Cardiac muscle cell (in vitro differentiated cells and primary cell): ENCODE results near the gene RPL37A. TPM values are rescaled to one million over a fixed set of nuclear protein-coding genes. Genes with fewer than 3 reads are reported as not detected.

Experiments used
- DNase-seq, 2 donors: peaks; one replicate each; pipeline versions ENCODE4 v3.0.0 to v3.0.0-alpha.2; 2010 to 2017; ENCODE audit warnings: low read depth in 1 of 2, low spot score in 1 of 2
- H3K27ac ChIP-seq: fragments of 200-600 bp; sonication (generic); 2 replicates; pipeline ENCODE4 v1.5.1; 2016
- H3K27me3 ChIP-seq: fragments of 200-600 bp; sonication (generic); 2 replicates; pipeline ENCODE4 v1.6.0; 2016; ENCODE audit warnings: control low read depth
- H3K36me3 ChIP-seq: fragments of 200-600 bp; sonication (generic); 2 replicates; pipeline ENCODE4 v1.5.1; 2016; ENCODE audit warnings: control low read depth
- H3K4me1 ChIP-seq: fragments of 200-600 bp; sonication (generic); 2 replicates; pipeline ENCODE4 v1.8.1; 2017; ENCODE audit warnings: low read depth, mild to moderate bottlenecking, mixed run types
- H3K4me3 ChIP-seq: fragments of 200-600 bp; sonication (generic); 2 replicates; pipeline ENCODE4 v1.5.1; 2016; ENCODE audit warnings: mild to moderate bottlenecking
- H3K9me3 ChIP-seq: fragments of 200-600 bp; sonication (generic); 2 replicates; pipeline ENCODE4 v1.5.1; 2017; ENCODE audit warnings: low read depth, mild to moderate bottlenecking, control low read depth
- polyA plus RNA-seq: library from polyadenylated mRNA; unstranded; fragments of >200 nt; fragmentation: Nextera tagmentation; extraction: Ambion mirVana; gene quantifications from 2 replicates; pipeline ENCODE4 v1.2.1, GENCODE V29; 2016
- total RNA-seq: library from RNA; depleted of rRNA; stranded (reverse); fragments of >200 nt; gene quantifications from 2 replicates; pipeline ENCODE4 v1.2.3, GENCODE V29; 2016
- TF ChIP-seq, protein P1 (sequence below): IDR thresholded peaks from 2 replicates; pipeline ENCODE4 v1.5.1; 2012; ENCODE audit warnings: low read depth, mild to moderate bottlenecking, low read length

The RPL37A gene
- total and polyA plus RNA-seq, 2 experiments from 2014 or later: 685 to 1,245 TPM

DNA sequence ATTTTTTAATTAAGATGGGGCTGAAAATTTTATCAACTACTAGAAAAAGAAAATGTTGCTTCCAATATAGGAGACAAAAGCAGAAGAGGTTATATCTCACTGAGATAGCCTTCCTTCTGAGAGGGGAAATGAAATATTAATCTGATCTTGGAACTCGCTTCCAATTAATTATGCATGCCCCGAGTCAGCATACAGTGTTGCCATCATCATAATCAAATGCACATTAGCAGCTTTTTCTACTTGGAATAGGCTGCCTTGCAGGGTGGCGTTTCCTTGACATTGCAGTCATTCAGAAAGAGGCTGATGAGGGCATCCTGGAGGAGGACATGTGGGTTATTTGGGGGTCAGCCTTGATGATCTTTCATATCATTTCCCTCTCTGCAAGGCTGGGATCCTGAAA is 18.4 kb upstream of the RPL37A start:
- no peak for DNase-seq
- Histone ChIP-seq H3K4me3 (no peak overlapping the region), H3K4me1 (no peaks in the 10 kb centered on the region), H3K27me3 (no peaks in the 10 kb centered on the region), H3K27ac (no peak overlapping the region), H3K36me3 (peaks cover 4% of the 10 kb centered on the region), H3K9me3 (no peaks in the 10 kb centered on the region)
- TF ChIP-seq, protein P1, sequence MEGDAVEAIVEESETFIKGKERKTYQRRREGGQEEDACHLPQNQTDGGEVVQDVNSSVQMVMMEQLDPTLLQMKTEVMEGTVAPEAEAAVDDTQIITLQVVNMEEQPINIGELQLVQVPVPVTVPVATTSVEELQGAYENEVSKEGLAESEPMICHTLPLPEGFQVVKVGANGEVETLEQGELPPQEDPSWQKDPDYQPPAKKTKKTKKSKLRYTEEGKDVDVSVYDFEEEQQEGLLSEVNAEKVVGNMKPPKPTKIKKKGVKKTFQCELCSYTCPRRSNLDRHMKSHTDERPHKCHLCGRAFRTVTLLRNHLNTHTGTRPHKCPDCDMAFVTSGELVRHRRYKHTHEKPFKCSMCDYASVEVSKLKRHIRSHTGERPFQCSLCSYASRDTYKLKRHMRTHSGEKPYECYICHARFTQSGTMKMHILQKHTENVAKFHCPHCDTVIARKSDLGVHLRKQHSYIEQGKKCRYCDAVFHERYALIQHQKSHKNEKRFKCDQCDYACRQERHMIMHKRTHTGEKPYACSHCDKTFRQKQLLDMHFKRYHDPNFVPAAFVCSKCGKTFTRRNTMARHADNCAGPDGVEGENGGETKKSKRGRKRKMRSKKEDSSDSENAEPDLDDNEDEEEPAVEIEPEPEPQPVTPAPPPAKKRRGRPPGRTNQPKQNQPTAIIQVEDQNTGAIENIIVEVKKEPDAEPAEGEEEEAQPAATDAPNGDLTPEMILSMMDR: no peak

- no peaks in the 10 kb centered on the region for H3K27me3 ChIP-seq
- no peak for DNase-seq
- no peaks in the 10 kb centered on the region for H3K9me3 ChIP-seq
- no peak overlapping the region for H3K4me3 ChIP-seq
- no peaks in the 10 kb centered on the region for H3K4me1 ChIP-seq
- peaks cover 4% of the 10 kb centered on the region for H3K36me3 ChIP-seq
- TF ChIP-seq, protein P1: no peak
- no peak overlapping the region for H3K27ac ChIP-seq
Observed at GRCh38 chr2:216482640-216483039, 16.0 kb upstream of the RPL37A start.

GRCh38 chr2:216485237-216485636 is 13.4 kb upstream of the RPL37A start:
- H3K27ac ChIP-seq: no peak overlapping the region
- H3K4me3 ChIP-seq: no peak overlapping the region
- no peak for DNase-seq
- peaks cover 4% of the 10 kb centered on the region for H3K36me3 ChIP-seq
- TF ChIP-seq, protein P1: no peak
- H3K9me3 ChIP-seq: no peaks in the 10 kb centered on the region
- no peaks in the 10 kb centered on the region for H3K4me1 ChIP-seq
- no peaks in the 10 kb centered on the region for H3K27me3 ChIP-seq

- Histone ChIP-seq H3K4me1 (no peaks in the 10 kb centered on the region), H3K9me3 (no peaks in the 10 kb centered on the region), H3K36me3 (peaks cover 4% of the 10 kb centered on the region), H3K27me3 (no peaks in the 10 kb centered on the region), H3K4me3 (no peak overlapping the region), H3K27ac (no peak overlapping the region)
- TF ChIP-seq, protein P1: no peak
- DNase-seq: peak in 1 of 2 donors; percentile 17
Observed at GRCh38 chr2:216485745-216486144, 12.9 kb upstream of the RPL37A start.

DNA sequence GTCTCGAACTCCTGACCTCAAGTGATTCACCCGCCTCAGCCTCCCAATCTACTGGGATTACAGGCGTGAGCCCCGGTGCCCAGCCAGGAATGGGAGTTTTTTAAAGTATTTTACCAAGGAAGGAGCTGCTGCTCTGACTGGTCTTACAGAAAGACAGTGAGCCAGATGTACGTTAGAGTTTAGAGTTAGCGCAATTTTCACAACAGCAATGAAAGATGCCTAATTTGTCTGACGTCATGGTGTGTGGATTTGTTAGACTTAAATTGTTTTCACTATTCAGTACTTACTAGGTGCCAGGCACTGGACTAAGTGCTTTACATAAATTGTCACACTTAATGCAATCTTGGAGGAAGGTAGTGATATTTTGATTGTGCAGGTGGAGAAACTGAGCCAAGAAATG is 12.4 kb upstream of the RPL37A start:
- Histone ChIP-seq H3K27me3 (no peaks in the 10 kb centered on the region), H3K4me1 (no peaks in the 10 kb centered on the region), H3K9me3 (no peaks in the 10 kb centered on the region), H3K4me3 (no peak overlapping the region), H3K27ac (no peak overlapping the region), H3K36me3 (peaks cover 4% of the 10 kb centered on the region)
- DNase-seq: no peak
- TF ChIP-seq, protein P1: no peak

GRCh38 chr2:216486708-216487107 is 11.9 kb upstream of the RPL37A start:
- no peaks in the 10 kb centered on the region for H3K27me3 ChIP-seq
- H3K9me3 ChIP-seq: no peaks in the 10 kb centered on the region
- DNase-seq: peak in 1 of 2 donors; percentile 73
- H3K36me3 ChIP-seq: peaks cover 4% of the 10 kb centered on the region
- TF ChIP-seq, protein P1: no peak
- H3K4me1 ChIP-seq: no peaks in the 10 kb centered on the region
- no peak overlapping the region for H3K27ac ChIP-seq
- no peak overlapping the region for H3K4me3 ChIP-seq
